Neural progenitor cell (in vitro differentiated cells): ENCODE measurements around the gene AUTS2. TPM values are rescaled to one million over a fixed set of nuclear protein-coding genes. Genes with fewer than 3 reads are reported as not detected.

ENCODE experiments used
- DNase-seq: peaks from one replicate; pipeline ENCODE4 v3.0.0-alpha.2; 2016; ENCODE audit warnings: low spot score
- H2AFZ ChIP-seq: fragments of 200-600 bp; sonication (generic); replicated peaks from 2 replicates; pipeline ENCODE4 v1.6.1; 2016; ENCODE audit warnings: antibody characterized with exemption
- H3F3A ChIP-seq: fragments of 200-600 bp; sonication (generic); 2 replicates; pipeline ENCODE4 v1.6.1; 2016; ENCODE audit warnings: antibody characterized with exemption, low read depth
- H3K27ac ChIP-seq: fragments of 200-600 bp; sonication (generic); 2 replicates; pipeline ENCODE4 v1.5.1; 2016; ENCODE audit warnings: mild to moderate bottlenecking
- H3K27me3 ChIP-seq: fragments of 200-600 bp; sonication (generic); 2 replicates; pipeline ENCODE4 v1.6.1; 2016; ENCODE audit warnings: mild to moderate bottlenecking, moderate library complexity
- H3K36me3 ChIP-seq: fragments of 200-600 bp; sonication (generic); 2 replicates; pipeline ENCODE4 v1.5.1; 2016
- H3K4me1 ChIP-seq: fragments of 200-600 bp; sonication (generic); 2 replicates; pipeline ENCODE4 v1.6.1; 2016; ENCODE audit warnings: mixed run types
- H3K4me2 ChIP-seq: fragments of 200-600 bp; sonication (generic); 2 replicates; pipeline ENCODE4 v1.6.1; 2016
- H3K4me3 ChIP-seq: fragments of 200-600 bp; sonication (generic); 2 replicates; pipeline ENCODE4 v1.5.1; 2016
- H3K79me2 ChIP-seq: fragments of 200-600 bp; sonication (generic); 2 replicates; pipeline ENCODE4 v1.6.1; 2016; ENCODE audit warnings: low read depth
- H3K9ac ChIP-seq: fragments of 200-600 bp; sonication (generic); 2 replicates; pipeline ENCODE4 v1.6.1; 2016
- H3K9me3 ChIP-seq: fragments of 200-600 bp; sonication (generic); 2 replicates; pipeline ENCODE4 v1.5.1; 2016; ENCODE audit warnings: low read depth
- H4K20me1 ChIP-seq: fragments of 200-600 bp; sonication (generic); 2 replicates; pipeline ENCODE4 v1.6.1; 2016; ENCODE audit warnings: low read depth
- H3K27ac Mint-ChIP-seq: 3 replicates; pipeline ENCODE4 v1.8.0; 2021; ENCODE audit warnings: mixed read lengths
- H3K27me3 Mint-ChIP-seq: 2 replicates; pipeline ENCODE4 v1.8.0; 2022; ENCODE audit warnings: low read depth, mild to moderate bottlenecking, inconsistent platforms, moderate library complexity, mixed read lengths; ENCODE audit not compliant: insufficient read depth
- H3K36me3 Mint-ChIP-seq: 3 replicates; pipeline ENCODE4 v1.8.0; 2021; ENCODE audit warnings: mixed read lengths
- H3K4me1 Mint-ChIP-seq: 3 replicates; pipeline ENCODE4 v1.8.0; 2021; ENCODE audit warnings: mixed read lengths
- H3K4me3 Mint-ChIP-seq: 3 replicates; pipeline ENCODE4 v1.8.0; 2021; ENCODE audit warnings: mild to moderate bottlenecking, moderate library complexity, mixed read lengths
- H3K9me3 Mint-ChIP-seq: 3 replicates; pipeline ENCODE4 v1.8.0; 2020; ENCODE audit warnings: mixed read lengths
- CTCF ChIP-seq: fragments of 200-600 bp; sonication (generic); IDR thresholded peaks from 2 replicates; pipeline ENCODE4 v1.5.1; 2017; ENCODE audit warnings: antibody characterized with exemption, mild to moderate bottlenecking
- EZH2 ChIP-seq: fragments of 200-600 bp; sonication (generic); IDR thresholded peaks from 2 replicates; pipeline ENCODE4 v1.6.1; 2017; ENCODE audit warnings: antibody characterized with exemption, mild to moderate bottlenecking, moderate library complexity
- EZH2phosphoT487 ChIP-seq: fragments of 200-600 bp; sonication (generic); IDR thresholded peaks from 2 replicates; pipeline ENCODE4 v1.6.1; 2017; ENCODE audit warnings: antibody characterized with exemption
- total RNA-seq: library from RNA; depleted of rRNA; stranded (reverse); fragments of >200 nt; gene quantifications from 2 replicates; pipeline ENCODE4 v1.2.3, GENCODE V29; 2015; ENCODE audit warnings: low replicate concordance

Gene AUTS2
- total RNA-seq, 1 donor from 2014 or later, result 50.0 TPM

GRCh38 chr7:69836702-69837101 is 238.4 kb downstream of the AUTS2 start:
- peaks cover 68% of the 10 kb centered on the region for H3K4me1 Mint-ChIP-seq

GRCh38 chr7:69837387-69838068 is 239.3 kb downstream of the AUTS2 start:
- Histone ChIP-seq H3K79me2 (no peaks in the 10 kb centered on the region), H3K36me3 (no peaks in the 10 kb centered on the region), H3K27me3 (no peaks in the 10 kb centered on the region), H3K27ac (no peak overlapping the region), H3K4me2 (peak overlapping the region; percentile 14), H3K9me3 (no peaks in the 10 kb centered on the region), H3F3A (no peaks in the 10 kb centered on the region), H2AFZ (no peak overlapping the region), H3K4me3 (no peak overlapping the region), H3K4me1 (peaks cover 21% of the 10 kb centered on the region), H3K9ac (no peak overlapping the region), H4K20me1 (peaks cover 27% of the 10 kb centered on the region)
- Mint-ChIP-seq H3K9me3 (no peaks in the 10 kb centered on the region), H3K36me3 (no peaks in the 10 kb centered on the region), H3K27ac (no peak overlapping the region), H3K27me3 (no peaks in the 10 kb centered on the region), H3K4me3 (peak overlapping the region; percentile 24), H3K4me1 (peaks cover 65% of the 10 kb centered on the region)
- no peak for TF ChIP-seq EZH2phosphoT487
- no peak for TF ChIP-seq CTCF
- TF ChIP-seq EZH2, result no peak
- DNase-seq, result peak; percentile 54

More at GRCh38 chr7:69836702-69837101, 238.4 kb downstream of the AUTS2 start:
- no peaks in the 10 kb centered on the region for H3K36me3 Mint-ChIP-seq
- Histone ChIP-seq H3K9ac (no peak overlapping the region), H3K79me2 (no peaks in the 10 kb centered on the region), H3K4me3 (no peak overlapping the region), H3K27ac (no peak overlapping the region), H3F3A (no peaks in the 10 kb centered on the region), H3K4me1 (peaks cover 21% of the 10 kb centered on the region), H4K20me1 (peaks cover 27% of the 10 kb centered on the region), H3K9me3 (no peaks in the 10 kb centered on the region), H3K4me2 (no peak overlapping the region), H2AFZ (no peak overlapping the region), H3K27me3 (no peaks in the 10 kb centered on the region), H3K36me3 (no peaks in the 10 kb centered on the region)
- H3K27me3 Mint-ChIP-seq, result no peaks in the 10 kb centered on the region
- DNase-seq, result no peak
- H3K9me3 Mint-ChIP-seq, result no peaks in the 10 kb centered on the region
- no peak overlapping the region for H3K4me3 Mint-ChIP-seq
- TF ChIP-seq CTCF, result no peak
- no peak for TF ChIP-seq EZH2
- TF ChIP-seq EZH2phosphoT487, result no peak
- no peak overlapping the region for H3K27ac Mint-ChIP-seq

- TF ChIP-seq EZH2 (no peak), EZH2phosphoT487 (no peak), CTCF (no peak)
- Histone ChIP-seq H3F3A (no peaks in the 10 kb centered on the region), H3K36me3 (no peaks in the 10 kb centered on the region), H3K4me3 (no peak overlapping the region), H3K27me3 (no peaks in the 10 kb centered on the region), H3K9me3 (no peaks in the 10 kb centered on the region), H3K27ac (no peak overlapping the region), H3K4me1 (peaks cover 21% of the 10 kb centered on the region), H3K9ac (no peak overlapping the region), H4K20me1 (peaks cover 20% of the 10 kb centered on the region), H3K79me2 (no peaks in the 10 kb centered on the region), H3K4me2 (peak overlapping the region; percentile 17), H2AFZ (no peak overlapping the region)
- Mint-ChIP-seq H3K36me3 (no peaks in the 10 kb centered on the region), H3K9me3 (no peaks in the 10 kb centered on the region), H3K4me1 (peaks cover 54% of the 10 kb centered on the region), H3K27me3 (no peaks in the 10 kb centered on the region), H3K4me3 (no peak overlapping the region), H3K27ac (no peak overlapping the region)
- no peak for DNase-seq
These were observed 241.5 kb downstream of the AUTS2 start for GRCh38 chr7:69839782-69840181.
